Skeletal muscle tissue (tissue), 4 donors: ENCODE data around the gene PRX. TPM values are rescaled to one million over a fixed set of nuclear protein-coding genes. Genes with fewer than 3 reads are reported as not detected.
"Not testable (repeated sequence)": the region's sequence is repeated elsewhere in the genome, so short reads cannot be mapped to it uniquely, and the experiment has no call there.

Source experiments
- H3K27ac ChIP-seq: one replicate; pipeline ENCODE4 v1.7.0; 2013; ENCODE audit warnings: mild to moderate bottlenecking, low read depth, low read length, inconsistent platforms
- H3K27me3 ChIP-seq, 3 donors: one replicate each; pipeline ENCODE4 v1.7.0; 2013; ENCODE audit warnings: low read length in 3 of 3; ENCODE audit not compliant: control insufficient read depth in 3 of 3, insufficient read depth in 3 of 3
- H3K36me3 ChIP-seq, 3 donors: one replicate each; pipeline ENCODE4 v1.7.0; 2013; ENCODE audit warnings: low read length in 3 of 3; ENCODE audit not compliant: control insufficient read depth in 3 of 3, insufficient read depth in 3 of 3
- H3K4me1 ChIP-seq, 3 donors: one replicate each; pipeline ENCODE4 v1.7.0; 2013; ENCODE audit warnings: low read length in 3 of 3, mild to moderate bottlenecking in 3 of 3; ENCODE audit not compliant: control insufficient read depth in 3 of 3, insufficient read depth in 3 of 3
- H3K4me3 ChIP-seq, 3 donors: one replicate each; pipeline ENCODE4 v1.7.0; 2013; ENCODE audit warnings: low read length in 3 of 3
- H3K9ac ChIP-seq, 3 donors: one replicate each; pipeline ENCODE4 v1.7.0; 2013; ENCODE audit warnings: low read length in 3 of 3, mild to moderate bottlenecking in 3 of 3, moderate library complexity in 2 of 3, low read depth in 1 of 3
- H3K9me3 ChIP-seq, 3 donors: one replicate each; pipeline ENCODE4 v1.7.0; 2013; ENCODE audit warnings: low read length in 3 of 3; ENCODE audit not compliant: control insufficient read depth in 3 of 3
- total RNA-seq: library from RNA; depleted of rRNA; stranded (reverse); fragments of >200 nt; gene quantifications from one replicate; pipeline ENCODE4 v1.2.3, GENCODE V29; 2014
- donor health status: Osteomylitis.

The PRX gene
- total RNA-seq, 1 donor from 2014 or later: 8.4 TPM

- no peaks in the 10 kb centered on the region for H3K9me3 ChIP-seq
- peak overlapping the region; percentile 65 to 81 (median 71) for H3K4me3 ChIP-seq
- H3K9ac ChIP-seq: peak overlapping the region; percentile 45 to 82 (median 81)
- H3K27ac ChIP-seq: peak overlapping the region; percentile 99
- no peaks in the 10 kb centered on the region for H3K27me3 ChIP-seq
- peaks cover 19 to 23% (median 20%) of the 10 kb centered on the region in 3 donors for H3K36me3 ChIP-seq
- peaks cover 19 to 29% (median 20%) of the 10 kb centered on the region in 3 donors for H3K4me1 ChIP-seq
Measured at GRCh38 chr19:40442328-40443130, 29.4 kb upstream of the PRX start.

GRCh38 chr19:40441719-40442253 lies 28.6 kb upstream of the PRX start:
- H3K27ac ChIP-seq: peak overlapping the region; percentile 99
- H3K27me3 ChIP-seq: no peaks in the 10 kb centered on the region
- peak overlapping the region in 2 of 3 donors; percentile 81 to 82 for H3K9ac ChIP-seq
- peaks cover 19 to 29% (median 20%) of the 10 kb centered on the region in 3 donors for H3K4me1 ChIP-seq
- no peaks in the 10 kb centered on the region for H3K9me3 ChIP-seq
- peaks cover 17 to 22% (median 19%) of the 10 kb centered on the region in 3 donors for H3K36me3 ChIP-seq
- H3K4me3 ChIP-seq: peak overlapping the region in 1 of 3 donors; percentile 71

- H3K27me3 ChIP-seq: no peaks in the 10 kb centered on the region
Measured at GRCh38 chr19:40438284-40438683, 25.1 kb upstream of the PRX start.

GRCh38 chr19:40433391-40434216 lies 20.4 kb upstream of the PRX start:
- no peaks in the 10 kb centered on the region for H3K9me3 ChIP-seq

More at GRCh38 chr19:40438284-40438683, 25.1 kb upstream of the PRX start:
- H3K27ac ChIP-seq: no peak overlapping the region
- no peaks in the 10 kb centered on the region for H3K9me3 ChIP-seq
- peaks cover 19 to 33% (median 20%) of the 10 kb centered on the region in 3 donors for H3K4me1 ChIP-seq
- no peak overlapping the region for H3K4me3 ChIP-seq
- peaks cover 16 to 22% (median 19%) of the 10 kb centered on the region in 3 donors for H3K36me3 ChIP-seq
- no peak overlapping the region for H3K9ac ChIP-seq

GRCh38 chr19:40432760-40433159 lies 19.6 kb upstream of the PRX start:
- not testable (repeated sequence) for H3K27me3 ChIP-seq, H3K9me3 ChIP-seq, H3K36me3 ChIP-seq
- H3K4me1 ChIP-seq: peaks cover 10 to 14% (median 11%) of the 10 kb centered on the region in 3 donors
- H3K4me3 ChIP-seq: peak overlapping the region; percentile 80 to 84 (median 83)
- peak overlapping the region; percentile 94 for H3K27ac ChIP-seq
- H3K9ac ChIP-seq: peak overlapping the region; percentile 86 to 99 (median 90)

More at GRCh38 chr19:40433391-40434216, 20.4 kb upstream of the PRX start:
- H3K4me1 ChIP-seq: peaks cover 10 to 14% (median 11%) of the 10 kb centered on the region in 3 donors
- peak overlapping the region; percentile 86 to 99 (median 90) for H3K9ac ChIP-seq
- peak overlapping the region; percentile 80 to 84 (median 83) for H3K4me3 ChIP-seq
- no peaks in the 10 kb centered on the region for H3K36me3 ChIP-seq
- H3K27ac ChIP-seq: peak overlapping the region; percentile 94
- H3K27me3 ChIP-seq: no peaks in the 10 kb centered on the region

GRCh38 chr19:40431698-40432097 lies 18.5 kb upstream of the PRX start:
- peaks cover 10 to 14% (median 11%) of the 10 kb centered on the region in 3 donors for H3K4me1 ChIP-seq
- H3K27me3 ChIP-seq: no peaks in the 10 kb centered on the region
- no peak overlapping the region for H3K27ac ChIP-seq

GRCh38 chr19:40430242-40430641 lies 17.1 kb upstream of the PRX start:
- not testable (repeated sequence) for H3K36me3 ChIP-seq, H3K27me3 ChIP-seq, H3K9me3 ChIP-seq, H3K27ac ChIP-seq, H3K4me3 ChIP-seq, H3K9ac ChIP-seq
- peaks cover 10 to 16% (median 16%) of the 10 kb centered on the region in 3 donors for H3K4me1 ChIP-seq

More at GRCh38 chr19:40431698-40432097, 18.5 kb upstream of the PRX start:
- Histone ChIP-seq H3K4me3 (no peak overlapping the region), H3K9ac (no peak overlapping the region), H3K9me3 (no peaks in the 10 kb centered on the region), H3K36me3 (no peaks in the 10 kb centered on the region)

GRCh38 chr19:40428197-40428596 lies 15.0 kb upstream of the PRX start:
- H3K9ac ChIP-seq, H3K4me3 ChIP-seq, H3K27ac ChIP-seq, H3K27me3 ChIP-seq, H3K36me3 ChIP-seq, H3K9me3 ChIP-seq: not testable (repeated sequence)
- peaks cover 13 to 22% (median 18%) of the 10 kb centered on the region in 3 donors for H3K4me1 ChIP-seq

GRCh38 chr19:40425450-40426287 lies 12.5 kb upstream of the PRX start, which contains the start of gene SERTAD1:
TSS of gene SERTAD1 (minus strand) at chr19:40425992. CDS start at chr19:40423546, 2,446 bp downstream.
- peak within 1 kb of the TSS; percentile 78 to 95 (median 91) for H3K4me3 ChIP-seq
- peaks cover 24 to 34% (median 30%) of the 10 kb centered on the region in 3 donors for H3K4me1 ChIP-seq
- H3K9me3 ChIP-seq: no peaks in the 10 kb centered on the region
- H3K9ac ChIP-seq: peak within 1 kb of the TSS; percentile 93 to 94 (median 94)
- H3K36me3 ChIP-seq: peaks cover 11 to 13% (median 11%) of the 10 kb centered on the region in 3 donors
- peak within 1 kb of the TSS; percentile 99 for H3K27ac ChIP-seq
- no peaks in the 10 kb centered on the region for H3K27me3 ChIP-seq
